ENCODE data around the gene XRCC1. TPM values are rescaled to one million over a fixed set of nuclear protein-coding genes. Genes with fewer than 3 reads are reported as not detected.

Gene XRCC1
- total and polyA plus RNA-seq, 2 of the 8 experiments (the other 6 are each of a cell fraction or from before 2014, with no cell fraction given) = 42.5 to 44.4 TPM

DNA sequence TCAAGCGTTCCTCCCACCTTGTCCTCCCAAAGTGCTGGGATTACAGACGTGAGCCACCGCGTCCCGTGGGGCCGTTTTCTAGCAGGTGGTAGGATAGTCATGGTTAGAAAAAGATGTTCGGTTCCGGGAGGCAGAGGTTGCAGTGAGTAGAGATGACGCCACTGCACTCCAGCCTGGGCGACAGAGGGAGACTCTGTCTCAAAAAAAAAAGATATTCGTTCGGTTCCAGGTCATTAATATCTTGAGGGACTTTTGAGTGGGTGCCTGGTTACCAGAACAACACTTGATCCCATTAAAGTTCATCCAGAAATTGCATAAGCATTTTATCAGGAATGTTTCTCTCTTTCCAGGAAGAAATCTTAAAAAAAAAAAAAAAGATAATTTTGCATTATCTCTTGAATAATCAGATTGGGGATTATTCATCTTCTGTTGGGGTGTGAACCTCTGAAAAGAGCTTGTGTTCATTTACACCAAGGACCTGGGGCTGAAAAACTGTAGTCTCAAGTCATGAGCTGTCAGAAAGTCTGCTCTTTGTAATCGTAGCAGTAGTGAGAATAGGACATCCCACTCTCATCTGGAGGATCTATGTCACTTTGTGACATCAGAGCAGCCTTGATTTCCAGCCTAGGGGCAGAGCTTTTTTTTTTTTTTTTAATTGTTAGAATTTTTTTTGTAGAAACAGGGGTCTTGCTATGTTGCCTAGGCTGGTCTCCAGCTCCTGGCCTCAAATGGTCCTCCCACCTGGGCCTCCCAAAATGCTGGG is 47.3 kb downstream of the XRCC1 start:
- Histone ChIP-seq H3K4me2 (ENCODE audit: insufficient read depth in 1 of 2, low read depth in 2 of 2, low read length in 2 of 2) (peak overlapping the region in 1 of 2 experiments; percentile 82; a peak in 2 of 4 replicates), H3K23ac (ENCODE audit: insufficient read length) (no peak overlapping the region), H3K9ac (replicated peaks in 1 of 4; ENCODE audit: extremely low read depth in 1 of 4, low read depth in 3 of 4, low read length in 3 of 4) (no peak overlapping the region), H2BK15ac (ENCODE audit: low read length) (no peak overlapping the region), H3K9me3 (ENCODE audit: insufficient read depth in 2 of 2, low read depth in 1 of 2, low read length in 1 of 2) (no peaks in the 10 kb centered on the region; a peak in 1 of 4 replicates), H3K27me3 (replicated peaks in 1 of 4; ENCODE audit: control insufficient read depth in 3 of 4, extremely low read depth in 1 of 4, insufficient read depth in 3 of 4, low read length in 3 of 4) (peaks cover 2 to 14% (median 10%) of the 10 kb centered on the region in 4 experiments), H3K4me1 (replicated peaks in 1 of 4; ENCODE audit: control insufficient read depth in 3 of 4, insufficient read depth in 4 of 4, low read length in 3 of 4) (peaks cover 0 to 15% (median 6%) of the 10 kb centered on the region in 4 experiments; a peak in 6 of 7 replicates), H3K4ac (replicated peaks; ENCODE audit: insufficient read length, low read depth, low read length) (no peak overlapping the region), H2AK5ac (ENCODE audit: low read depth, low read length) (no peak overlapping the region), H4K8ac (ENCODE audit: extremely low read depth, insufficient read depth, low read length) (no peak overlapping the region), H2AFZ (ENCODE audit: low read length) (no peak overlapping the region), H3K23me2 (ENCODE audit: low read depth, low read length) (peaks cover 21% of the 10 kb centered on the region), H2BK120ac (replicated peaks; ENCODE audit: low read depth, low read length) (no peak overlapping the region), H3K27ac (ENCODE audit: low read depth, low read length) (no peak overlapping the region), H4K20me1 (replicated peaks in 1 of 2; ENCODE audit: control insufficient read depth in 1 of 2, insufficient read depth in 2 of 2, low read length in 2 of 2) (no peaks in the 10 kb centered on the region), H3K79me1 (ENCODE audit: low read depth, low read length) (no peaks in the 10 kb centered on the region), H3K4me3 (ENCODE audit: extremely low read depth in 1 of 4, insufficient read depth in 2 of 4, low read depth in 3 of 4, low read length in 4 of 4) (no peak overlapping the region), H2BK5ac (ENCODE audit: low read depth, low read length) (no peak overlapping the region), H3K36me3 (ENCODE audit: control insufficient read depth in 2 of 4, insufficient read depth in 4 of 4, low read length in 3 of 4) (no peaks in the 10 kb centered on the region), H3K18ac (ENCODE audit: extremely low read depth, low read length) (no peak overlapping the region), H2BK20ac (ENCODE audit: low read length) (no peak overlapping the region), H3K79me2 (ENCODE audit: control insufficient read depth in 1 of 2, insufficient read depth in 2 of 2, low read length in 2 of 2) (no peaks in the 10 kb centered on the region), H3K14ac (ENCODE audit: insufficient read length) (no peak overlapping the region), H4K91ac (replicated peaks; ENCODE audit: insufficient read length, low read length) (no peak overlapping the region), H4K5ac (ENCODE audit: insufficient read length, low read depth, low read length) (no peak overlapping the region), H3K56ac (replicated peaks; ENCODE audit: insufficient read length, low read depth, low read length) (no peak overlapping the region), H2BK12ac (ENCODE audit: low read depth, low read length) (no peak overlapping the region)
- DNase-seq (ENCODE audit: low read depth in 1 of 2, low spot score in 2 of 2) (no peak), FAIRE-seq (no peak)
- ChIA-PET CTCF (ENCODE audit: partially characterized antibody) (interaction anchor here (1.0 to 1.8 kb wide), 6 partner anchors 8 to 140 kb away, joined by 3 to 11 read pairs (median 4); partner anchors contain the start of gene IRGQ), POLR2A (ENCODE audit: partially characterized antibody) (interaction anchor here (1.2 to 1.5 kb wide), 3 partner anchors 26 to 68 kb away, joined by 3 to 4 read pairs (median 4); partner anchors contain the start of genes IRGQ and ZNF576)
- WGBS, 2 experiments (ENCODE audit: extremely low coverage in 1 of 2, insufficient coverage in 1 of 2, insufficient read length in 1 of 2, insufficient replicate concordance in 2 of 2, low coverage in 1 of 2, low lambda C conversion rate in 2 of 2, missing lambda C conversion rate in 1 of 2) = 71% methylated on average over 13 of the region's 13 CpGs; no CpG with 5 or more reads in 1 of the 2 experiments
- TF ChIP-seq JUND (IDR thresholded peaks at IDR 0.05; ENCODE audit: low read length) (no peak), SIRT6 (IDR thresholded peaks at IDR 0.05; ENCODE audit: low read length) (no peak), SRF (IDR thresholded peaks at IDR 0.05; ENCODE audit: low read depth, low read length) (no peak), SIN3A (conservative IDR thresholded peaks at IDR 0.05 in 1 of 2, IDR thresholded peaks at IDR 0.05 in 1 of 2; ENCODE audit: low read depth in 1 of 2, low read length in 2 of 2) (no peak), TBP (IDR thresholded peaks at IDR 0.05; ENCODE audit: low read depth, low read length) (no peak), RAD21 (IDR thresholded peaks at IDR 0.05 in 1 of 2, conservative IDR thresholded peaks at IDR 0.05 in 1 of 2; ENCODE audit: low read depth in 2 of 2, low read length in 2 of 2) (no peak), BRCA1 (IDR thresholded peaks at IDR 0.05; ENCODE audit: low read depth, low read length) (no peak), TCF12 (IDR thresholded peaks at IDR 0.05; ENCODE audit: low read depth, low read length) (no peak), RFX5 (IDR thresholded peaks at IDR 0.05; ENCODE audit: borderline replicate concordance, low read depth, low read length) (no peak), SUZ12 (IDR thresholded peaks at IDR 0.05; ENCODE audit: low read length) (no peak), NANOG (IDR thresholded peaks at IDR 0.05; ENCODE audit: insufficient read depth, low read depth, low read length, poor library complexity, severe bottlenecking) (no peak), RBBP5 (IDR thresholded peaks at IDR 0.05; ENCODE audit: borderline replicate concordance, low read depth, low read length) (no peak)
